Renal cortical epithelial cell (primary cell): ENCODE measurements around the gene KCNJ15. TPM values are rescaled to one million over a fixed set of nuclear protein-coding genes. Genes with fewer than 3 reads are reported as not detected.

Experiments used
- DNase-seq: peaks from one replicate; pipeline ENCODE4 v3.0.0-alpha.2; 2011; ENCODE audit warnings: low read depth
- total RNA-seq: library from RNA; depleted of rRNA; stranded (reverse); fragments of >200 nt; gene quantifications from 2 replicates; pipeline ENCODE4 v1.2.3, GENCODE V29; 2014

Gene KCNJ15
- total RNA-seq, 1 donor from 2014 or later, result 319 TPM

GRCh38 chr21:38352536-38353219, 95.9 kb downstream of the KCNJ15 start:
- peak; percentile 77 for DNase-seq

DNA sequence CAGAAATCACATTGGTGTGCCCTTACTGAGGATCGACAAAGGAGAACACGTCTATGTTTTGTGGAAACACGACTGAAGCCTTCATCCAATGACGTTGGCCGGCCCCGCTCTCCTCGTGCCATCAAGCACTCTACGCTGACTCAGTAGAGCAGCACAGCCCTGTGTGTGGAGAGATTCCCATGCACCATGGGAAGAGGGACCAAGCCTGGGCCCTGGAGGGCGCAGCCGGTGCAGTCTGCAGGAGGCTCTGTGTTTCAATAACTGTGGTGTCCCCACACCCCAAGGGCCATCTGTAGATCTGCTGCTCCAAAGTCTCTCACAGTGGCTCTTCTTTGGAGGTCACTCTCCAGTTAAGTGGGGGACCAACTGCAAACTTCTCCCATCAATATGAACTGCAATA, 97.4 kb downstream of the KCNJ15 start:
- no peak for DNase-seq

DNA sequence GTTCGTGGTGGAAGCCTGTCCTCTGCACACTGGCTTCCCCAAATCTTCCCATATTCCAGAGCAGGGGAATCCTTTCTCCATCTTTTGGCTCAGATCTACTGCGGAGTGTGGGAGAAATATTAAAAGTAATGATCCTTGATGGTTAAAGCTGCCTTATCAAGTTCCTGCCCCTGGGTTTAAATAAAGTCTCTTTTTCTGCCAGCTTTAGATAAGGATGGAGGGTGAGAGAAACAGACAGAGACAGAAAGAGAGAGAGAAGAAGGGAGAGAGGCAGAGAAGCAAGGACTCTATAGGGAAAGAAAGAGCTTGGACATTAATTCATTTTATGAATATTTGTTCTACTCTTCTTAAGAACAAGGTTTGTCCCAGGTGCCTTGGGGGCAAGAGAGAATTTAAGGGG, 98.0 kb downstream of the KCNJ15 start:
- no peak for DNase-seq

- DNase-seq, result no peak
These were observed 98.6 kb downstream of the KCNJ15 start for GRCh38 chr21:38355353-38355752.

DNA sequence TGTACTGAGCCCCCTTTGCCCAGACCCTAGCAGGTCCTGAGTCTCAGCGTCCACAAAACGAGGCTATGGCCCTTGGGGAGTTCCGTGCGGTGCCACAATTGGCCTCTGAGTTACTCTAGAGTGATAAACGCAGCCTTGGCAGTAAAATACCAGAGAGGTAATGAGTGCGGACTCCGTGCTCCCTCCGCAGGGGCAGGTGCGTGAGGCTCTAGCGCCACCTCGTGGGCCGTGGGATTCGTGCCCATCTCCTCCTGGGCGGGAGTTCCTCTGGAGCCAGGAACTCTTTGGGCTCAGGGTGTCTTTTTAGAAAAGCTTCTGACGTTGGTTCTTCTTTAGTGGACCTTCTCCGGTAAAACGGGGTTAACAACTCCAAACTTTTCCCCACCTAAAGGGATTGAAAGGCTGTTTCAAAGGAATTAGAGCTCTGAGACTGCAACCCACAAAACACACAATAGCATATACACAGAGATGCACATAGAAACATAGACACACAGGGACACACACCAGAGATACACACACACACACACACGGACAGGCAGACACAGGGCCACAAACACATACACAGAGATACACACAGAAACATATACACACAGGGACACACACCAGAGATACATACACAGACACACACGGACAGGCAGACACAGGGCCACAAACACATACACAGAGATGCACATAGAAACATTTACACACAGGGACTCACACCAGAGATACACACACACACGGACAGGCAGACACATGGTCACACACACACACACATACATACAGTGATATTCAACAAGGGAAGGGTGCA, 99.4 kb downstream of the KCNJ15 start:
- DNase-seq, result peak; percentile 39

Other genes with a start within 250 kb of the KCNJ15 start
- under 0.01 and 0.15 TPM in 2 replicates for gene ERG, start 241.5 kb downstream of the KCNJ15 start, total RNA-seq